Mammary epithelial cell (primary cell): ENCODE results near the gene IL24.

ENCODE experiments used
- CTCF ChIP-seq, 2 donors: IDR thresholded peaks in 1 of 2; conservative IDR thresholded peaks in 1 of 2; 2 replicates each; pipeline ENCODE4 v1.5.1; 2011 to 2012; ENCODE audit warnings: inconsistent platforms in 2 of 2, low read length in 2 of 2, mild to moderate bottlenecking in 2 of 2, control low read depth in 1 of 2, low read depth in 1 of 2; ENCODE audit not compliant: insufficient read depth in 1 of 2; ENCODE audit errors: extremely low read depth in 1 of 2
- EZH2 ChIP-seq: IDR thresholded peaks from 2 replicates; pipeline ENCODE4 v1.6.1; 2012; ENCODE audit warnings: low read length, inconsistent platforms, borderline replicate concordance

- TF ChIP-seq CTCF (conservative IDR thresholded peaks at IDR 0.05 in 1 of 2, IDR thresholded peaks at IDR 0.05 in 1 of 2; ENCODE audit: extremely low read depth in 1 of 2, insufficient read depth in 1 of 2, low read depth in 1 of 2, low read length in 2 of 2): no peak
- TF ChIP-seq EZH2: no peak
Measured at GRCh38 chr1:206859082-206859521, 38.1 kb upstream of the IL24 start.
